DND-41 (cell line): ENCODE data around the gene CYFIP2.
A peak's percentile ranks its signal among the peaks of the same experiment; 100 is the strongest.

ENCODE experiments used
- ATAC-seq: fragments of 200-7000 bp; cut with Tn5 transposase; 3 replicates; pipeline ENCODE4 v1.9.1; 2021; ENCODE audit warnings: low read depth; ENCODE audit not compliant: insufficient read depth
- DNase-seq: peaks from one replicate; pipeline ENCODE4 v3.0.0-alpha.2; 2020
- H2AFZ ChIP-seq: 2 replicates; pipeline ENCODE4 v1.6.0; 2012; ENCODE audit warnings: low read depth, low read length
- H3K27ac ChIP-seq: 2 replicates; pipeline ENCODE4 v1.5.1; 2012; ENCODE audit warnings: low read length, inconsistent platforms
- H3K27me3 ChIP-seq: fragments of 200-600 bp; sonication (generic); 2 replicates; pipeline ENCODE4 v1.6.0; 2012; ENCODE audit warnings: low read length, mild to moderate bottlenecking, inconsistent platforms; ENCODE audit not compliant: insufficient read depth, poor library complexity
- H3K36me3 ChIP-seq: 2 replicates; pipeline ENCODE4 v1.5.1; 2012; ENCODE audit warnings: low read length, inconsistent platforms; ENCODE audit not compliant: insufficient read depth
- H3K4me1 ChIP-seq: 2 replicates; pipeline ENCODE4 v1.5.1; 2012; ENCODE audit warnings: mild to moderate bottlenecking, low read length; ENCODE audit not compliant: insufficient read depth
- H3K4me2 ChIP-seq: 2 replicates; pipeline ENCODE4 v1.6.0; 2012; ENCODE audit warnings: mild to moderate bottlenecking, moderate library complexity, low read length, inconsistent platforms; ENCODE audit not compliant: insufficient read depth
- H3K4me3 ChIP-seq, 2 experiments: fragments of 200-600 bp in 1 of 2; shearing (Covaris generic) in 1 of 2; 2 replicates each; pipeline ENCODE4 v1.5.1; 2012 to 2016; ENCODE audit warnings: inconsistent platforms in 2 of 2, low read length in 2 of 2, mild to moderate bottlenecking in 2 of 2, low read depth in 1 of 2, moderate library complexity in 1 of 2
- H3K79me2 ChIP-seq: 2 replicates; pipeline ENCODE4 v1.6.0; 2012; ENCODE audit warnings: low read length, inconsistent platforms; ENCODE audit not compliant: insufficient read depth
- H3K9ac ChIP-seq: 2 replicates; pipeline ENCODE4 v1.6.0; 2012; ENCODE audit warnings: low read depth, mild to moderate bottlenecking, inconsistent platforms, low read length, moderate library complexity
- H3K9me3 ChIP-seq: 2 replicates; pipeline ENCODE4 v1.5.1; 2012; ENCODE audit warnings: low read length, moderate library complexity, mild to moderate bottlenecking, inconsistent platforms; ENCODE audit not compliant: insufficient read depth, severe bottlenecking
- H4K20me1 ChIP-seq: 2 replicates; pipeline ENCODE4 v1.6.0; 2012; ENCODE audit warnings: low read length; ENCODE audit not compliant: insufficient read depth
- EZH2 ChIP-seq: IDR thresholded peaks from 3 replicates; pipeline ENCODE4 v1.6.1; 2012; ENCODE audit warnings: borderline replicate concordance, low read depth, mild to moderate bottlenecking, moderate library complexity, low read length, inconsistent platforms; ENCODE audit not compliant: severe bottlenecking
- TF ChIP-seq, protein P1 (sequence below): IDR thresholded peaks from 2 replicates; pipeline ENCODE4 v1.5.1; 2012; ENCODE audit warnings: borderline replicate concordance, low read length, moderate library complexity, mild to moderate bottlenecking; ENCODE audit not compliant: poor library complexity, severe bottlenecking; ENCODE audit errors: extremely low read depth

Gene CYFIP2

GRCh38 chr5:157309796-157310195, 43.9 kb downstream of the CYFIP2 start:
- Histone ChIP-seq H3K36me3 (peaks cover 96% of the 10 kb centered on the region), H3K4me1 (no peaks in the 10 kb centered on the region), H2AFZ (no peak overlapping the region), H3K27ac (no peak overlapping the region), H3K27me3 (no peaks in the 10 kb centered on the region), H3K4me3 (no peak overlapping the region), H4K20me1 (0 out of 2 replicates have a peak, but pooled peaks cover 3% of the 10 kb centered on the region), H3K9me3 (no peaks in the 10 kb centered on the region), H3K79me2 (peaks cover 6% of the 10 kb centered on the region; the same call in 1 of the 2 replicates), H3K4me2 (no peak overlapping the region), H3K9ac (no peak overlapping the region)
- DNase-seq = no peak
- no peak for ATAC-seq
- no peak for TF ChIP-seq EZH2
- TF ChIP-seq, protein P1, sequence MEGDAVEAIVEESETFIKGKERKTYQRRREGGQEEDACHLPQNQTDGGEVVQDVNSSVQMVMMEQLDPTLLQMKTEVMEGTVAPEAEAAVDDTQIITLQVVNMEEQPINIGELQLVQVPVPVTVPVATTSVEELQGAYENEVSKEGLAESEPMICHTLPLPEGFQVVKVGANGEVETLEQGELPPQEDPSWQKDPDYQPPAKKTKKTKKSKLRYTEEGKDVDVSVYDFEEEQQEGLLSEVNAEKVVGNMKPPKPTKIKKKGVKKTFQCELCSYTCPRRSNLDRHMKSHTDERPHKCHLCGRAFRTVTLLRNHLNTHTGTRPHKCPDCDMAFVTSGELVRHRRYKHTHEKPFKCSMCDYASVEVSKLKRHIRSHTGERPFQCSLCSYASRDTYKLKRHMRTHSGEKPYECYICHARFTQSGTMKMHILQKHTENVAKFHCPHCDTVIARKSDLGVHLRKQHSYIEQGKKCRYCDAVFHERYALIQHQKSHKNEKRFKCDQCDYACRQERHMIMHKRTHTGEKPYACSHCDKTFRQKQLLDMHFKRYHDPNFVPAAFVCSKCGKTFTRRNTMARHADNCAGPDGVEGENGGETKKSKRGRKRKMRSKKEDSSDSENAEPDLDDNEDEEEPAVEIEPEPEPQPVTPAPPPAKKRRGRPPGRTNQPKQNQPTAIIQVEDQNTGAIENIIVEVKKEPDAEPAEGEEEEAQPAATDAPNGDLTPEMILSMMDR = no peak

DNA sequence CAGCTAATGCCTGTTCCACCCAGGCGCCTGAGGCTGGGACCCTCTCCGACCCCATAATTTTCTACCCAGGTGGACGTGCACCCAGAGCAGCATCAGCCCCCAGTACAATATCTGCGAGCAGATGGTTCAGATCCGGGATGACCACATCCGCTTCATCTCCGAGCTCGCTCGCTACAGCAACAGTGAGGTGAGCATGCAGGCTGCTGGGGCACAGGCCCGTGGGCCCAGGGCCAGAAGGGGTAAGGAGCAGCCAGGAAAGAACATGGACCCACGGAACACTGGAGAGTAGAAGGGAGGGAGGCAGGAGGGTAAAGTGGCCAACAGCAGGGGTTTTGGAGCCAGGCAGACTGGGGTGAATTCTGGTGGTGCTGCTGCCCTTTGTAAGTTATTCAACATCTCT, 45.7 kb downstream of the CYFIP2 start:
- H3K36me3 ChIP-seq = peaks cover 93% of the 10 kb centered on the region
- H2AFZ ChIP-seq = no peak overlapping the region
- no peak for ATAC-seq
- H3K79me2 ChIP-seq = peaks cover 3% of the 10 kb centered on the region; the same call in 1 of the 2 replicates
- H3K9me3 ChIP-seq = no peaks in the 10 kb centered on the region
- no peak overlapping the region for H3K4me2 ChIP-seq
- no peaks in the 10 kb centered on the region for H3K27me3 ChIP-seq
- no peak for DNase-seq
- H4K20me1 ChIP-seq = no peaks in the 10 kb centered on the region
- H3K9ac ChIP-seq = no peak overlapping the region
- no peak overlapping the region for H3K4me3 ChIP-seq
- no peak for TF ChIP-seq EZH2
- TF ChIP-seq, protein P1 = no peak
- H3K4me1 ChIP-seq = no peaks in the 10 kb centered on the region
- peak overlapping the region; percentile 21; the same call in 1 of the 2 replicates for H3K27ac ChIP-seq

GRCh38 chr5:157312492-157312891, 46.6 kb downstream of the CYFIP2 start:
- peaks cover 94% of the 10 kb centered on the region for H3K36me3 ChIP-seq
- no peaks in the 10 kb centered on the region; the same call in 1 of the 2 replicates for H3K79me2 ChIP-seq
- H3K27me3 ChIP-seq = no peaks in the 10 kb centered on the region
- no peak overlapping the region for H3K9ac ChIP-seq
- no peaks in the 10 kb centered on the region for H3K9me3 ChIP-seq
- H3K4me1 ChIP-seq = no peaks in the 10 kb centered on the region
- no peak for TF ChIP-seq EZH2
- TF ChIP-seq, protein P1 = peak; percentile 80
- DNase-seq (peak; percentile 64), ATAC-seq (peak; percentile 88)
- no peaks in the 10 kb centered on the region for H4K20me1 ChIP-seq
- no peak overlapping the region for H3K4me2 ChIP-seq
- H3K4me3 ChIP-seq = no peak overlapping the region
- H3K27ac ChIP-seq = no peak overlapping the region
- no peak overlapping the region for H2AFZ ChIP-seq
